HEK293 (cell line): ENCODE measurements around the gene CSNK1G1.

Experiments
- CTCF ChIA-PET: fragments of 350-600 bp; formaldehyde crosslinking; extraction: SDS; loops from one replicate; lab custom pipeline; 2021; ENCODE audit warnings: antibody characterized with exemption; lab: Yijun Ruan, JAX
- POLR2A ChIA-PET: fragments of 300-600 bp; formaldehyde crosslinking; extraction: SDS; loops from one replicate; lab custom pipeline; 2020; ENCODE audit warnings: antibody characterized with exemption, inconsistent platforms; lab: Yijun Ruan, JAX
- H3K27ac ChIP-seq: fragments of 200-500 bp; sonication (Bioruptor generic); 2 replicates; pipeline ENCODE4 v1.5.1; 2014; ENCODE audit warnings: low read depth, low read length, control low read depth, inconsistent platforms; ENCODE audit errors: extremely low read depth
- H3K36me3 ChIP-seq, 2 experiments: fragments of 200-500 bp in 1 of 2; sonication (Bioruptor generic) in 1 of 2; 1 replicate in 1 of 2; 2 replicates in 1 of 2; pipeline ENCODE4 v1.5.1; 2014 to 2017; ENCODE audit warnings: inconsistent platforms in 2 of 2, low read length in 2 of 2; ENCODE audit not compliant: control insufficient read depth in 2 of 2, insufficient read depth in 1 of 2
- H3K4me1 ChIP-seq: fragments of 200-500 bp; sonication (Bioruptor generic); 2 replicates; pipeline ENCODE4 v1.5.1; 2014; ENCODE audit warnings: mild to moderate bottlenecking, low read length, inconsistent platforms; ENCODE audit not compliant: control insufficient read depth, insufficient read depth
- H3K4me3 ChIP-seq: 2 replicates; pipeline ENCODE4 v1.5.1; 2011; ENCODE audit warnings: low read depth, mild to moderate bottlenecking, control low read depth, low read length, moderate library complexity
- H3K9me3 ChIP-seq: fragments of 200-500 bp; sonication (Bioruptor generic); 2 replicates; pipeline ENCODE4 v1.5.1; 2014; ENCODE audit warnings: low read depth, low read length, inconsistent platforms; ENCODE audit not compliant: control insufficient read depth, insufficient read depth
- BCL11A ChIP-seq: fragments of 450-650 bp; formaldehyde crosslinking; IDR thresholded peaks from 2 replicates; pipeline ENCODE4 v1.5.1; 2016; ENCODE audit warnings: low read depth, missing biosample characterization, missing genetic modification characterization
- KLF9 ChIP-seq: fragments of 450-650 bp; formaldehyde crosslinking; IDR thresholded peaks from 2 replicates; pipeline ENCODE4 v1.5.1; 2016; ENCODE audit warnings: missing biosample characterization, missing genetic modification characterization, low read depth
- PRDM1 ChIP-seq: fragments of 450-650 bp; formaldehyde crosslinking; IDR thresholded peaks from 2 replicates; pipeline ENCODE4; 2016; ENCODE audit warnings: missing biosample characterization, missing genetic modification characterization
- REPIN1 ChIP-seq: fragments of 450-650 bp; formaldehyde crosslinking; IDR thresholded peaks from 2 replicates; pipeline ENCODE4 v1.5.1; 2017; ENCODE audit warnings: missing biosample characterization, missing genetic modification characterization, low read depth
- ZBTB20 ChIP-seq: fragments of 450-650 bp; formaldehyde crosslinking; IDR thresholded peaks from 2 replicates; pipeline ENCODE4 v1.5.1; 2016; ENCODE audit warnings: missing biosample characterization, missing genetic modification characterization
- ZBTB48 ChIP-seq: fragments of 450-650 bp; formaldehyde crosslinking; IDR thresholded peaks from 2 replicates; pipeline ENCODE4 v1.5.1; 2016; ENCODE audit warnings: missing biosample characterization, missing genetic modification characterization
- ZBTB8A ChIP-seq: fragments of 450-650 bp; formaldehyde crosslinking; IDR thresholded peaks from 2 replicates; pipeline ENCODE4 v1.5.1; 2016; ENCODE audit warnings: missing biosample characterization, missing genetic modification characterization
- ZFP41 ChIP-seq: fragments of 450-650 bp; formaldehyde crosslinking; IDR thresholded peaks from 2 replicates; pipeline ENCODE4 v1.5.1; 2016; ENCODE audit warnings: missing biosample characterization, missing genetic modification characterization, borderline replicate concordance
- ZNF19 ChIP-seq: fragments of 450-650 bp; formaldehyde crosslinking; IDR thresholded peaks from 2 replicates; pipeline ENCODE4; 2016; ENCODE audit warnings: missing biosample characterization, missing genetic modification characterization, low read depth
- ZNF335 ChIP-seq: fragments of 450-650 bp; formaldehyde crosslinking; conservative IDR thresholded peaks from 2 replicates; pipeline ENCODE4 v1.5.1; 2016; ENCODE audit warnings: missing biosample characterization, missing genetic modification characterization
- ZNF404 ChIP-seq: fragments of 450-650 bp; formaldehyde crosslinking; IDR thresholded peaks from 2 replicates; pipeline ENCODE4 v1.5.1; 2017; ENCODE audit warnings: missing biosample characterization, missing genetic modification characterization
- ZNF473 ChIP-seq: fragments of 450-650 bp; formaldehyde crosslinking; IDR thresholded peaks from 2 replicates; pipeline ENCODE4 v1.5.1; 2017; ENCODE audit warnings: missing biosample characterization, missing genetic modification characterization
- ZNF48 ChIP-seq: fragments of 450-650 bp; formaldehyde crosslinking; IDR thresholded peaks from 2 replicates; pipeline ENCODE4 v1.5.1; 2016; ENCODE audit warnings: missing biosample characterization, missing genetic modification characterization
- ZNF501 ChIP-seq: fragments of 450-650 bp; formaldehyde crosslinking; IDR thresholded peaks from 2 replicates; pipeline ENCODE4 v1.5.1; 2016; ENCODE audit warnings: missing biosample characterization, missing genetic modification characterization
- ZNF548 ChIP-seq: fragments of 450-650 bp; formaldehyde crosslinking; IDR thresholded peaks from 2 replicates; pipeline ENCODE4 v1.5.1; 2016; ENCODE audit warnings: missing biosample characterization, missing genetic modification characterization
- ZNF571 ChIP-seq: fragments of 450-650 bp; formaldehyde crosslinking; IDR thresholded peaks from 2 replicates; pipeline ENCODE4 v1.5.0; 2017; ENCODE audit warnings: missing biosample characterization, missing genetic modification characterization
- TF ChIP-seq, protein P1 (sequence below): fragments of 450-650 bp; formaldehyde crosslinking; IDR thresholded peaks from 2 replicates; pipeline ENCODE4 v1.5.1; 2016; ENCODE audit warnings: missing biosample characterization, missing genetic modification characterization, borderline replicate concordance
- TF ChIP-seq, protein P2 (sequence below): fragments of 450-650 bp; formaldehyde crosslinking; IDR thresholded peaks from 2 replicates; pipeline ENCODE4 v1.5.1; 2016; ENCODE audit warnings: missing biosample characterization, missing genetic modification characterization, low read depth
- TF ChIP-seq, protein P3 (sequence below): fragments of 450-650 bp; IDR thresholded peaks from 2 replicates; pipeline ENCODE4 v1.5.1; 2018; ENCODE audit warnings: missing biosample characterization, missing genetic modification characterization
- TF ChIP-seq, protein P4 (sequence below): fragments of 450-650 bp; formaldehyde crosslinking; IDR thresholded peaks from 2 replicates; pipeline ENCODE4 v1.5.1; 2016; ENCODE audit warnings: missing biosample characterization, missing genetic modification characterization
- TF ChIP-seq, protein P5 (sequence below): fragments of 450-650 bp; formaldehyde crosslinking; IDR thresholded peaks from 2 replicates; pipeline ENCODE4 v1.5.1; 2016; ENCODE audit warnings: missing biosample characterization, missing genetic modification characterization
- TF ChIP-seq, protein P6 (sequence below): fragments of 450-650 bp; formaldehyde crosslinking; IDR thresholded peaks from 2 replicates; pipeline ENCODE4 v1.5.1; 2016; ENCODE audit warnings: missing biosample characterization, missing genetic modification characterization

CSNK1G1 gene

DNA sequence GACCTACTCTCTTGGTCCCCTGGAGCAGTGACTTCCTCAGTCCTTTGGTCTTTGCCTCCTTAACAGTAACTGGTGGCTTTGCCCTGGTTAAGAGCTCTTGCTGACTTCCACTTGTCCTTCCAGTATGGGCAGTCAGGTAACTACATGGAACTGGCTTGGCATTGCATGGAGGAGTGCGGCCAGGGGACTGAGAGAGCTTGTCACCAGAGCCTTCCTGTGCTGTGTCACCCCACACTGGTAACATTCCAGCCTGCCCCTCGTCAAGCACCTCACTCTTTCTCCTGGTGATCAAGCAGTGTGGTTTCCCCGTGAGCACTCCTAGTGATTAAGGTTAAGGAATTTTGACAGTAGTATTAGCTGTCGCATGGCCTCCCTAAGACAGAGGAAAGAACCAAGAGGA, 223.8 kb downstream of the CSNK1G1 start (continued):
- no peak for TF ChIP-seq ZNF501 (tag by site-specific recombination)

DNA sequence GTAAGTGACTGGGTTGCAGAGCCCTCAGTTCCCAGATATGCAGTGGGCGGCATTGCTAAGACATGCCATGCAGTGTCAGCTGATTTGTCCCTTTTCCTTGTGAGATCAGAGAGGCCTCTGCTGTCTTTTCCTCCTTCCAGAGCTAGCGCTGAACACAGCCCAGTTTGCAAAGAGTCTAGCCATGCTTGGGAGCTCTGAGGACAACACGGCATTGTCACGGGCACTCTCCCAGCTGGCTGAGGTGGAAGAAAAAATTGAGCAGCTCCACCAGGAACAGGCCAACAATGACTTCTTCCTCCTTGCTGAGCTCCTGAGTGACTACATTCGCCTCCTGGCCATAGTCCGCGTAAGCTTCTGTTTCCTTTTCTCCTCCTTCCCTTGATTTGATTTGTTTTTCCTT, 224.4 kb downstream of the CSNK1G1 start:
- H3K9me3 ChIP-seq, result no peaks in the 10 kb centered on the region
- TF ChIP-seq ZBTB8A (tag by site-specific recombination) (no peak), ZBTB48 (tag by site-specific recombination) (no peak), ZNF335 (no peak), KLF9 (tag by site-specific recombination) (no peak), BCL11A (no peak), ZBTB20 (tag by site-specific recombination) (no peak), ZNF19 (tag by site-specific recombination) (no peak), REPIN1 (no peak), ZNF48 (tag by site-specific recombination) (no peak)
- TF ChIP-seq, protein P1, sequence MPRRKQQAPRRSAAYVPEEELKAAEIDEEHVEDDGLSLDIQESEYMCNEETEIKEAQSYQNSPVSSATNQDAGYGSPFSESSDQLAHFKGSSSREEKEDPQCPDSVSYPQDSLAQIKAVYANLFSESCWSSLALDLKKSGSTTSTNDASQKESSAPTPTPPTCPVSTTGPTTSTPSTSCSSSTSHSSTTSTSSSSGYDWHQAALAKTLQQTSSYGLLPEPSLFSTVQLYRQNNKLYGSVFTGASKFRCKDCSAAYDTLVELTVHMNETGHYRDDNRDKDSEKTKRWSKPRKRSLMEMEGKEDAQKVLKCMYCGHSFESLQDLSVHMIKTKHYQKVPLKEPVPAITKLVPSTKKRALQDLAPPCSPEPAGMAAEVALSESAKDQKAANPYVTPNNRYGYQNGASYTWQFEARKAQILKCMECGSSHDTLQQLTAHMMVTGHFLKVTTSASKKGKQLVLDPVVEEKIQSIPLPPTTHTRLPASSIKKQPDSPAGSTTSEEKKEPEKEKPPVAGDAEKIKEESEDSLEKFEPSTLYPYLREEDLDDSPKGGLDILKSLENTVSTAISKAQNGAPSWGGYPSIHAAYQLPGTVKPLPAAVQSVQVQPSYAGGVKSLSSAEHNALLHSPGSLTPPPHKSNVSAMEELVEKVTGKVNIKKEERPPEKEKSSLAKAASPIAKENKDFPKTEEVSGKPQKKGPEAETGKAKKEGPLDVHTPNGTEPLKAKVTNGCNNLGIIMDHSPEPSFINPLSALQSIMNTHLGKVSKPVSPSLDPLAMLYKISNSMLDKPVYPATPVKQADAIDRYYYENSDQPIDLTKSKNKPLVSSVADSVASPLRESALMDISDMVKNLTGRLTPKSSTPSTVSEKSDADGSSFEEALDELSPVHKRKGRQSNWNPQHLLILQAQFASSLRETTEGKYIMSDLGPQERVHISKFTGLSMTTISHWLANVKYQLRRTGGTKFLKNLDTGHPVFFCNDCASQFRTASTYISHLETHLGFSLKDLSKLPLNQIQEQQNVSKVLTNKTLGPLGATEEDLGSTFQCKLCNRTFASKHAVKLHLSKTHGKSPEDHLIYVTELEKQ (tag by site-specific recombination), result no peak
- ChIA-PET POLR2A (interaction anchor here (1.1 kb wide), 1 partner anchor 18 kb away, joined by 4 read pairs; no protein-coding TSS in a partner anchor), CTCF (no interaction called here)
- peaks cover 10 to 89% of the 10 kb centered on the region in 2 experiments for H3K36me3 ChIP-seq
- no peak overlapping the region for H3K4me3 ChIP-seq
- no peaks in the 10 kb centered on the region for H3K4me1 ChIP-seq
- H3K27ac ChIP-seq, result no peak overlapping the region

DNA sequence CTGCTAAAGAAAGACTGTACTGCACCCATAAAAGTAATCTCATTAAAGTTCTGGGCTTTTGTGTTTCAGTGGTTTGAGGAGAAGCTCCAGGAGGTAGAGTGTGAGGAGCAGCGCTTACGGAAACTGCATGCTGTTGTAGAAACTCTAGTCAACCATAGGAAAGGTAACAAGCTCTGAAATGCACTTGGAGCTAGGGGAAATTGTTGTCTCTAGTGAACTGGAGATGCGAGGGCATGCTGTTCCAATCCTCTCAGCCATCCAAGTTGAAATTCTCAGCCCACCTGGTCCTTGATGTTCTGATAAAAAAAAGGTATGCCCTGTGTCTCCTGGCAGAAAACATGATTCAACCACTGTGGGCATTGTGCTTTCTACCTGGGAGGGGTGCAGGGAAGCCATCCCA, 225.8 kb downstream of the CSNK1G1 start:
- no peaks in the 10 kb centered on the region for H3K4me1 ChIP-seq
- H3K27ac ChIP-seq, result no peak overlapping the region
- POLR2A ChIA-PET, result no interaction called here
- no peaks in the 10 kb centered on the region for H3K9me3 ChIP-seq
- CTCF ChIA-PET, result no interaction called here
- TF ChIP-seq, protein P2, sequence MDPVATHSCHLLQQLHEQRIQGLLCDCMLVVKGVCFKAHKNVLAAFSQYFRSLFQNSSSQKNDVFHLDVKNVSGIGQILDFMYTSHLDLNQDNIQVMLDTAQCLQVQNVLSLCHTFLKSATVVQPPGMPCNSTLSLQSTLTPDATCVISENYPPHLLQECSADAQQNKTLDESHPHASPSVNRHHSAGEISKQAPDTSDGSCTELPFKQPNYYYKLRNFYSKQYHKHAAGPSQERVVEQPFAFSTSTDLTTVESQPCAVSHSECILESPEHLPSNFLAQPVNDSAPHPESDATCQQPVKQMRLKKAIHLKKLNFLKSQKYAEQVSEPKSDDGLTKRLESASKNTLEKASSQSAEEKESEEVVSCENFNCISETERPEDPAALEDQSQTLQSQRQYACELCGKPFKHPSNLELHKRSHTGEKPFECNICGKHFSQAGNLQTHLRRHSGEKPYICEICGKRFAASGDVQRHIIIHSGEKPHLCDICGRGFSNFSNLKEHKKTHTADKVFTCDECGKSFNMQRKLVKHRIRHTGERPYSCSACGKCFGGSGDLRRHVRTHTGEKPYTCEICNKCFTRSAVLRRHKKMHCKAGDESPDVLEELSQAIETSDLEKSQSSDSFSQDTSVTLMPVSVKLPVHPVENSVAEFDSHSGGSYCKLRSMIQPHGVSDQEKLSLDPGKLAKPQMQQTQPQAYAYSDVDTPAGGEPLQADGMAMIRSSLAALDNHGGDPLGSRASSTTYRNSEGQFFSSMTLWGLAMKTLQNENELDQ (tag by site-specific recombination), result no peak
- TF ChIP-seq, protein P3, sequence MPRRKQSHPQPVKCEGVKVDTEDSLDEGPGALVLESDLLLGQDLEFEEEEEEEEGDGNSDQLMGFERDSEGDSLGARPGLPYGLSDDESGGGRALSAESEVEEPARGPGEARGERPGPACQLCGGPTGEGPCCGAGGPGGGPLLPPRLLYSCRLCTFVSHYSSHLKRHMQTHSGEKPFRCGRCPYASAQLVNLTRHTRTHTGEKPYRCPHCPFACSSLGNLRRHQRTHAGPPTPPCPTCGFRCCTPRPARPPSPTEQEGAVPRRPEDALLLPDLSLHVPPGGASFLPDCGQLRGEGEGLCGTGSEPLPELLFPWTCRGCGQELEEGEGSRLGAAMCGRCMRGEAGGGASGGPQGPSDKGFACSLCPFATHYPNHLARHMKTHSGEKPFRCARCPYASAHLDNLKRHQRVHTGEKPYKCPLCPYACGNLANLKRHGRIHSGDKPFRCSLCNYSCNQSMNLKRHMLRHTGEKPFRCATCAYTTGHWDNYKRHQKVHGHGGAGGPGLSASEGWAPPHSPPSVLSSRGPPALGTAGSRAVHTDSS, result no peak
- TF ChIP-seq, protein P4, sequence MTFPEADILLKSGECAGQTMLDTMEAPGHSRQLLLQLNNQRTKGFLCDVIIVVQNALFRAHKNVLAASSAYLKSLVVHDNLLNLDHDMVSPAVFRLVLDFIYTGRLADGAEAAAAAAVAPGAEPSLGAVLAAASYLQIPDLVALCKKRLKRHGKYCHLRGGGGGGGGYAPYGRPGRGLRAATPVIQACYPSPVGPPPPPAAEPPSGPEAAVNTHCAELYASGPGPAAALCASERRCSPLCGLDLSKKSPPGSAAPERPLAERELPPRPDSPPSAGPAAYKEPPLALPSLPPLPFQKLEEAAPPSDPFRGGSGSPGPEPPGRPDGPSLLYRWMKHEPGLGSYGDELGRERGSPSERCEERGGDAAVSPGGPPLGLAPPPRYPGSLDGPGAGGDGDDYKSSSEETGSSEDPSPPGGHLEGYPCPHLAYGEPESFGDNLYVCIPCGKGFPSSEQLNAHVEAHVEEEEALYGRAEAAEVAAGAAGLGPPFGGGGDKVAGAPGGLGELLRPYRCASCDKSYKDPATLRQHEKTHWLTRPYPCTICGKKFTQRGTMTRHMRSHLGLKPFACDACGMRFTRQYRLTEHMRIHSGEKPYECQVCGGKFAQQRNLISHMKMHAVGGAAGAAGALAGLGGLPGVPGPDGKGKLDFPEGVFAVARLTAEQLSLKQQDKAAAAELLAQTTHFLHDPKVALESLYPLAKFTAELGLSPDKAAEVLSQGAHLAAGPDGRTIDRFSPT, result no peak
- no peak for TF ChIP-seq ZNF571 (tag by site-specific recombination)
- TF ChIP-seq PRDM1, result no peak
- TF ChIP-seq ZFP41 (tag by site-specific recombination), result no peak
- TF ChIP-seq, protein P5, sequence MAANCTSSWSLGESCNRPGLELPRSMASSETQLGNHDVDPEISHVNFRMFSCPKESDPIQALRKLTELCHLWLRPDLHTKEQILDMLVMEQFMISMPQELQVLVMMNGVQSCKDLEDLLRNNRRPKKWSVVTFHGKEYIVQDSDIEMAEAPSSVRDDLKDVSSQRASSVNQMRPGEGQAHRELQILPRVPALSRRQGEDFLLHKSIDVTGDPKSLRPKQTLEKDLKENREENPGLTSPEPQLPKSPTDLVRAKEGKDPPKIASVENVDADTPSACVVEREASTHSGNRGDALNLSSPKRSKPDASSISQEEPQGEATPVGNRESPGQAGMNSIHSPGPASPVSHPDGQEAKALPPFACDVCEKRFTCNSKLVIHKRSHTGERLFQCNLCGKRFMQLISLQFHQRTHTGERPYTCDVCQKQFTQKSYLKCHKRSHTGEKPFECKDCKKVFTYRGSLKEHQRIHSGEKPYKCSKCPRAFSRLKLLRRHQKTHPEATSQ (tag by site-specific recombination), result no peak
- TF ChIP-seq, protein P6, sequence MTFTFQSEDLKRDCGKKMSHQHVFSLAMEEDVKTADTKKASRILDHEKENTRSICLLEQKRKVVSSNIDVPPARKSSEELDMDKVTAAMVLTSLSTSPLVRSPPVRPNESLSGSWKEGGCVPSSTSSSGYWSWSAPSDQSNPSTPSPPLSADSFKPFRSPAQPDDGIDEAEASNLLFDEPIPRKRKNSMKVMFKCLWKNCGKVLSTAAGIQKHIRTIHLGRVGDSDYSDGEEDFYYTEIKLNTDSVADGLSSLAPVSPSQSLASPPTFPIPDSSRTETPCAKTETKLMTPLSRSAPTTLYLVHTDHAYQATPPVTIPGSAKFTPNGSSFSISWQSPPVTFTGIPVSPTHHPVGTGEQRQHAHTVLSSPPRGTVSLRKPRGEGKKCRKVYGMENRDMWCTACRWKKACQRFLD (tag by site-specific recombination), result no peak
- no peak for TF ChIP-seq ZNF335
- TF ChIP-seq ZNF404, result no peak
- TF ChIP-seq ZNF473 (tag by site-specific recombination), result no peak
- no peak for TF ChIP-seq ZNF548
- TF ChIP-seq, all 188 proteins: peak for 0
- H3K36me3 ChIP-seq, result peaks cover 10 to 87% of the 10 kb centered on the region in 2 experiments
- H3K4me3 ChIP-seq, result no peak overlapping the region
